ENCODE measurements around the gene FAM216B.

DNA sequence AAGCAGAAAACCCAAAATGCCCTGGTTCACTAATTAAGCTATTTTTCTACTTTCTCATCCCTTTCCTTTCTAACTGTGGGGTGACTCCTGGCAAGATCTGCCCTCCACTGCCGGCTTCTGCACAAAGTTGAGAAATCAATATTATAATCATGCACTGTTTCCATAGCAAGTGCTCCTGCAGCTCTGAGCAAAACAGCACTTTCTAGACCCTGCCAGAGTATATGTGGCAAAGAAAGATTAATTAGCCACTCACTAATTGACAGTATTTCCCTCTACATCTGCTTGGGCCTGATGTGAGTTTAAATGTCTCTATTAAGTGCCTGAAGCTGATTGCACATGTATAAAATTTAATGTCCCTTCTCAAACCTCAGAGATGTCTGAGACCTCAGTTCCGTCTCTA lies 39.5 kb upstream of the FAM216B start:
- no peak for TF ChIP-seq CTCF (IDR thresholded peaks at IDR 0.05; ENCODE audit: borderline replicate concordance, extremely low read depth, low read length, poor library complexity, severe bottlenecking)
- TF ChIP-seq EZH2 (IDR thresholded peaks at IDR 0.05; ENCODE audit: borderline replicate concordance, low read depth, low read length, severe bottlenecking), result no peak
